ENCODE results near the gene NLRP5.

The NLRP5 gene

GRCh38 chr19:56091066-56091490 is 104.5 kb downstream of the NLRP5 start:
- no peaks in the 10 kb centered on the region for H3F3A ChIP-seq (ENCODE audit: insufficient read depth)
- H3K4me2 ChIP-seq (ENCODE audit: low read depth, low read length, poor library complexity, severe bottlenecking), result no peak overlapping the region
- H3K27me3 ChIP-seq (ENCODE audit: low read length), result no peaks in the 10 kb centered on the region
- no peaks in the 10 kb centered on the region for H3K9me2 ChIP-seq (replicated peaks; ENCODE audit: insufficient read depth, low read length)
- peaks cover 11% of the 10 kb centered on the region for H3K79me2 ChIP-seq (ENCODE audit: insufficient read depth, low read length)
- H3K4me3 ChIP-seq (ENCODE audit: insufficient read depth, low read length, poor library complexity, severe bottlenecking), result no peak overlapping the region
- TF ChIP-seq EZH2phosphoT487 (conservative IDR thresholded peaks at IDR 0.05; ENCODE audit: low read length), result no peak
- TF ChIP-seq CTCF (IDR thresholded peaks at IDR 0.05; ENCODE audit: insufficient read depth, low read length, poor library complexity, severe bottlenecking), result no peak
- H4K20me1 ChIP-seq (ENCODE audit: low read depth, low read length), result no peaks in the 10 kb centered on the region
- H3K27ac ChIP-seq (ENCODE audit: low read depth, low read length), result no peak overlapping the region
- no peaks in the 10 kb centered on the region for H3K36me3 ChIP-seq (ENCODE audit: low read length)
- H3K9ac ChIP-seq (ENCODE audit: low read length), result no peak overlapping the region
- H3K9me3 ChIP-seq (ENCODE audit: insufficient read depth, low read length), result no peaks in the 10 kb centered on the region
- H2AFZ ChIP-seq (ENCODE audit: low read depth, low read length, severe bottlenecking), result no peak overlapping the region

GRCh38 chr19:56091751-56092546 is 105.4 kb downstream of the NLRP5 start:
- Histone ChIP-seq H2AFZ (ENCODE audit: low read depth, low read length, severe bottlenecking) (no peak overlapping the region), H3K9me3 (ENCODE audit: insufficient read depth, low read length) (no peaks in the 10 kb centered on the region), H3K9me2 (replicated peaks; ENCODE audit: insufficient read depth, low read length) (no peaks in the 10 kb centered on the region), H3K79me2 (ENCODE audit: insufficient read depth, low read length) (peaks cover 11% of the 10 kb centered on the region), H3K36me3 (ENCODE audit: low read length) (no peaks in the 10 kb centered on the region), H3K4me2 (ENCODE audit: low read depth, low read length, poor library complexity, severe bottlenecking) (no peak overlapping the region), H3K4me3 (ENCODE audit: insufficient read depth, low read length, poor library complexity, severe bottlenecking) (no peak overlapping the region), H3K27me3 (ENCODE audit: low read length) (no peaks in the 10 kb centered on the region), H4K20me1 (ENCODE audit: low read depth, low read length) (no peaks in the 10 kb centered on the region), H3F3A (ENCODE audit: insufficient read depth) (no peaks in the 10 kb centered on the region), H3K27ac (ENCODE audit: low read depth, low read length) (no peak overlapping the region), H3K9ac (ENCODE audit: low read length) (no peak overlapping the region)
- no peak for TF ChIP-seq EZH2phosphoT487 (conservative IDR thresholded peaks at IDR 0.05; ENCODE audit: low read length)
- no peak for TF ChIP-seq CTCF (IDR thresholded peaks at IDR 0.05; ENCODE audit: insufficient read depth, low read length, poor library complexity, severe bottlenecking)

GRCh38 chr19:56092685-56093631 is 106.4 kb downstream of the NLRP5 start:
- no peak overlapping the region for H2AFZ ChIP-seq (ENCODE audit: low read depth, low read length, severe bottlenecking)
- H3K79me2 ChIP-seq (ENCODE audit: insufficient read depth, low read length), result peaks cover 11% of the 10 kb centered on the region
- H3K9me2 ChIP-seq (replicated peaks; ENCODE audit: insufficient read depth, low read length), result no peaks in the 10 kb centered on the region
- no peaks in the 10 kb centered on the region for H3K36me3 ChIP-seq (ENCODE audit: low read length)
- no peak for TF ChIP-seq CTCF (IDR thresholded peaks at IDR 0.05; ENCODE audit: insufficient read depth, low read length, poor library complexity, severe bottlenecking)
- no peak for TF ChIP-seq EZH2phosphoT487 (conservative IDR thresholded peaks at IDR 0.05; ENCODE audit: low read length)
- no peak overlapping the region for H3K4me3 ChIP-seq (ENCODE audit: insufficient read depth, low read length, poor library complexity, severe bottlenecking)
- no peaks in the 10 kb centered on the region for H3K9me3 ChIP-seq (ENCODE audit: insufficient read depth, low read length)
- no peak overlapping the region for H3K9ac ChIP-seq (ENCODE audit: low read length)
- no peaks in the 10 kb centered on the region; the same call in 1 of the 2 replicates for H4K20me1 ChIP-seq (ENCODE audit: low read depth, low read length)
- no peaks in the 10 kb centered on the region for H3F3A ChIP-seq (ENCODE audit: insufficient read depth)
- H3K4me2 ChIP-seq (ENCODE audit: low read depth, low read length, poor library complexity, severe bottlenecking), result no peak overlapping the region
- H3K27ac ChIP-seq (ENCODE audit: low read depth, low read length), result no peak overlapping the region
- no peaks in the 10 kb centered on the region for H3K27me3 ChIP-seq (ENCODE audit: low read length)

Data from SU-DHL-6 (cell line).